ENCODE results near the gene SNX14.

DNA sequence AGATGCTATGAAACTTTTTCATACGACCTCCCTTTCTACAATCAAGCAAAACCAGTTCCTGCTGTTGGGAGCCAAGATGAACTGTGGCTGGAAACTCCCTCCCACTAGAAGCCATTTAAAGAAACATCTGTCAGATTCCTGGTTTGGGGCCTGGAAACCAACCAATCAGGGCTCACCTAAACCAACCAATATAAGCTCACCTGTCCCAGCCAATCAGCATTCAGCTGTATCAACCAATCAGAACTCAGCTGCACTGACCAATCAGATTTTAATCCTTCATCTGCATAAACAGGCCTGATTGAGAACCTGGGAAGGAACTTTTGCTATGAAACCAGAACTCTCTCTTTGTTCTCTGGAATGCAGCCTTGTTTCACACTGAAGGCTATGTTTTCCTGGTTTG, 42.4 kb downstream of the SNX14 start:
- no peak for TF ChIP-seq POLR2A (IDR thresholded peaks at IDR 0.05)
- TF ChIP-seq, protein P1, sequence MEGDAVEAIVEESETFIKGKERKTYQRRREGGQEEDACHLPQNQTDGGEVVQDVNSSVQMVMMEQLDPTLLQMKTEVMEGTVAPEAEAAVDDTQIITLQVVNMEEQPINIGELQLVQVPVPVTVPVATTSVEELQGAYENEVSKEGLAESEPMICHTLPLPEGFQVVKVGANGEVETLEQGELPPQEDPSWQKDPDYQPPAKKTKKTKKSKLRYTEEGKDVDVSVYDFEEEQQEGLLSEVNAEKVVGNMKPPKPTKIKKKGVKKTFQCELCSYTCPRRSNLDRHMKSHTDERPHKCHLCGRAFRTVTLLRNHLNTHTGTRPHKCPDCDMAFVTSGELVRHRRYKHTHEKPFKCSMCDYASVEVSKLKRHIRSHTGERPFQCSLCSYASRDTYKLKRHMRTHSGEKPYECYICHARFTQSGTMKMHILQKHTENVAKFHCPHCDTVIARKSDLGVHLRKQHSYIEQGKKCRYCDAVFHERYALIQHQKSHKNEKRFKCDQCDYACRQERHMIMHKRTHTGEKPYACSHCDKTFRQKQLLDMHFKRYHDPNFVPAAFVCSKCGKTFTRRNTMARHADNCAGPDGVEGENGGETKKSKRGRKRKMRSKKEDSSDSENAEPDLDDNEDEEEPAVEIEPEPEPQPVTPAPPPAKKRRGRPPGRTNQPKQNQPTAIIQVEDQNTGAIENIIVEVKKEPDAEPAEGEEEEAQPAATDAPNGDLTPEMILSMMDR (IDR thresholded peaks at IDR 0.05) = no peak

All from ovary (tissue), 3 donors.